HG02678 (cell line): ENCODE data around the gene GUCY2D.

Source experiments
- ATAC-seq: cut with Tn5 transposase; IDR thresholded peaks from one replicate; pipeline ENCODE4 v1.9.1; 2021; ENCODE audit warnings: mild to moderate bottlenecking, moderate library complexity; ENCODE audit not compliant: unreplicated experiment

The GUCY2D gene

GRCh38 chr17:7989781-7990655 is 12.4 kb upstream of the GUCY2D start:
- peak; percentile 87 for ATAC-seq

- no peak for ATAC-seq
Measured at GRCh38 chr17:7992516-7992915, 9.9 kb upstream of the GUCY2D start.

- no peak for ATAC-seq
Measured at GRCh38 chr17:7992924-7993323, 9.5 kb upstream of the GUCY2D start.

GRCh38 chr17:7993972-7994589 is 8.3 kb upstream of the GUCY2D start:
- no peak for ATAC-seq

- ATAC-seq: no peak
Measured at GRCh38 chr17:7995724-7996123, 6.7 kb upstream of the GUCY2D start.

GRCh38 chr17:7997186-7997585 is 5.2 kb upstream of the GUCY2D start:
- no peak for ATAC-seq

GRCh38 chr17:8002721-8003593 is 542 bp downstream of the GUCY2D start:
- ATAC-seq: no peak

GRCh38 chr17:8003594-8004181 is 1.3 kb downstream of the GUCY2D start:
- ATAC-seq: no peak

- ATAC-seq: no peak
Measured at GRCh38 chr17:8004899-8005298, 2.5 kb downstream of the GUCY2D start.

GRCh38 chr17:8005357-8005756 is 2.9 kb downstream of the GUCY2D start:
- ATAC-seq: no peak

GRCh38 chr17:8005967-8006730 is 3.7 kb downstream of the GUCY2D start:
- no peak for ATAC-seq

GRCh38 chr17:8006836-8007680 is 4.6 kb downstream of the GUCY2D start:
- ATAC-seq: no peak

- ATAC-seq: no peak
Measured at GRCh38 chr17:8007836-8008235, 5.4 kb downstream of the GUCY2D start.

GRCh38 chr17:8012045-8012580 is 9.7 kb downstream of the GUCY2D start:
- no peak for ATAC-seq

GRCh38 chr17:8012996-8013640 is 10.7 kb downstream of the GUCY2D start:
- ATAC-seq: no peak

- ATAC-seq: no peak
Measured at GRCh38 chr17:8013731-8014557, 11.5 kb downstream of the GUCY2D start.

GRCh38 chr17:8014558-8014850 is 12.1 kb downstream of the GUCY2D start:
- ATAC-seq: no peak
